ENCODE data around the gene GOLGA2. TPM values are rescaled to one million over a fixed set of nuclear protein-coding genes. Genes with fewer than 3 reads are reported as not detected.

Gene GOLGA2
- total RNA-seq, 2 experiments from 2014 or later, result 28.2 to 58.2 TPM

DNA sequence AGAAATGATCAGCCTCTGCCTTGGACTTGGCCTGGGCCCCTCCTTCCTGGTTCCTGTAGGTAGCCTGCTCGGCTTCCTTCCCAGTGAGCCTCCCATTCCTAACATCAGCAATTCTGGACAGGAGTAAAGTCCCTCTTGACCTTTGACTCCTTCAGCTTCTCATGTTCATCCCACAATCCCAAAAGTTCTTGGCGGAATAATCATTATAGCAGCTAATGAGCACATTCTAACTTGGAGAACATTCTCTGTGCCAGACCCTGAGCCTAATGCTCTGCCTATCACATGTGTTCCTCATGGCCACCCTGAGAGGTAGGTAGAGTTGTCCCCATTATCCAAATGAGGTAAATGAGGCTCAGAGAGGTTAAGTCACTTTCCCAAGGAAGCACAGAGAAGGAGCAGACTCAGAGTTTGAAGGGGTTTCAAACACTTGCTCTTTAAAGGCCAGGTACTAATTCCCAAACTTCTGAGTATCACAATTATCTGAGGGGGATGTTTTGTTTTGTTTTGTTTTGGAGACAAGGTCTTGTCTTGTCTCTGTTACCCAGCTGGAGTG is 21.5 kb upstream of the GOLGA2 start:
- Histone ChIP-seq H3K4me1 (ENCODE audit: insufficient read depth, low read length, poor library complexity, severe bottlenecking) (peaks cover 8% of the 10 kb centered on the region), H3K36me3 (ENCODE audit: insufficient read depth, low read length) (no peaks in the 10 kb centered on the region), H3K79me2 (ENCODE audit: insufficient read depth, low read depth, low read length) (no peaks in the 10 kb centered on the region), H3K4me2 (ENCODE audit: low read length) (no peak overlapping the region), H4K20me1 (ENCODE audit: insufficient read depth, low read length) (no peaks in the 10 kb centered on the region), H3K9me3 (ENCODE audit: low read length) (no peaks in the 10 kb centered on the region), H3K9me2 (ENCODE audit: insufficient read depth, low read length) (no peaks in the 10 kb centered on the region), H3K27ac (ENCODE audit: low read depth, low read length, poor library complexity, severe bottlenecking) (no peak overlapping the region), H2AFZ (ENCODE audit: low read length) (no peak overlapping the region), H3K4me3 (ENCODE audit: low read depth, low read length, poor library complexity, severe bottlenecking) (no peak overlapping the region)
- TF ChIP-seq CTCF (conservative IDR thresholded peaks at IDR 0.05; ENCODE audit: low read length), result no peak
- no peak for TF ChIP-seq EZH2phosphoT487 (IDR thresholded peaks at IDR 0.05; ENCODE audit: borderline replicate concordance, low read depth, low read length)
- intact Hi-C loops (cut with micrococcal nuclease; ENCODE audit: unreplicated experiment), result no loop called here
- BruUV-seq (replicated peaks), result no TSS peak
- POLR2A ChIA-PET, result no interaction called here
- CTCF ChIA-PET (ENCODE audit: unreplicated experiment), result no interaction called here
- no peak for DNase-seq (ENCODE audit: low spot score)

DNA sequence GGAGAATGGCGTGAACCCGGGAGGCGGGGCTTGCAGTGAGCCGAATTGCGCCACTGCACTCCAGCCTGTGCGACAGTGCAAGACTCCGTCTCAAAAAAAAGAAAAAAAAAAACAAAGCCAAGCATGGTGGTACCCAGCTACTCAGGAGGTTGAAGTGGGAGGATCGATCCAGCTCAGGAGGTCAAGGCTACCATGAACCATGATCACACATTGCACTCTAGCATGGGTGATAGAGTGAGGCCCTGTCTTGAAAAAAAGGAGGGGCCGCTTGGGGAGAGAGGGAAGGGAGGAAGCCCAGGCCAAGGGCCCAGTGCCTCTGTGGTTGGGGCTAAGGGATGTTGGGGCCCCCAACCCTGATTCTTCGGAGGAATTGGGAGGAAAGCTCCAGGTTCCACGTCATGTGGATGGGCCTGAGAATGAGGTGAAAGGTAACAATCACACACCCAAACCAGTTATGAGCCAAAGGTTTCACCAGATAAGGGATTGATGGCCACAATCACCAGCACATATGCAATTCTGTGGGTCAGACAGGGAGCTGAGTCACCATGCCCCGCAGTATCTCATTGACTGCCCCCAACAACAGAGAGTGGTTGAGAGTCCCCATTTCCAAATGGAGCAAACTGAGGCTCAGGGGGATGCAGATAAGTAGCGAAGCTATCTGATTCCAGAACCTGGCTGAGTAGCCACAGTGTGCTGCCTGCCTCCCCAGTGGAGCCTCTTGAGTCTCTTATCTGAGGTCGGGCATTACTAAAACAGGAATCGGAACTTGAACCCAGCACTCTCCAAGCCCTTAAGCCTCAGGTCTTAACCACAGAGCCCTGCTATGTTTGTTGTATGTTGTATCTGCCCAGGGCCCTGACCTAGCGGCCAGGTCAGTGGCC is 20.8 kb upstream of the GOLGA2 start:
- no peak overlapping the region for H3K27ac ChIP-seq (ENCODE audit: low read depth, low read length, poor library complexity, severe bottlenecking)
- POLR2A ChIA-PET, result no interaction called here
- H3K4me2 ChIP-seq (ENCODE audit: low read length), result no peak overlapping the region
- H3K4me1 ChIP-seq (ENCODE audit: insufficient read depth, low read length, poor library complexity, severe bottlenecking), result peaks cover 8% of the 10 kb centered on the region
- no peak for DNase-seq (ENCODE audit: low spot score)
- H3K4me3 ChIP-seq (ENCODE audit: low read depth, low read length, poor library complexity, severe bottlenecking), result no peak overlapping the region
- H4K20me1 ChIP-seq (ENCODE audit: insufficient read depth, low read length), result no peaks in the 10 kb centered on the region
- H3K36me3 ChIP-seq (ENCODE audit: insufficient read depth, low read length), result no peaks in the 10 kb centered on the region
- CTCF ChIA-PET (ENCODE audit: unreplicated experiment), result no interaction called here
- H3K9me3 ChIP-seq (ENCODE audit: low read length), result no peaks in the 10 kb centered on the region
- TF ChIP-seq EZH2phosphoT487 (IDR thresholded peaks at IDR 0.05; ENCODE audit: borderline replicate concordance, low read depth, low read length) (no peak), CTCF (conservative IDR thresholded peaks at IDR 0.05; ENCODE audit: low read length) (no peak)
- no TSS peak for BruUV-seq (replicated peaks)
- no peaks in the 10 kb centered on the region for H3K9me2 ChIP-seq (ENCODE audit: insufficient read depth, low read length)
- intact Hi-C loops (cut with micrococcal nuclease; ENCODE audit: unreplicated experiment), result no loop called here
- no peaks in the 10 kb centered on the region for H3K79me2 ChIP-seq (ENCODE audit: insufficient read depth, low read depth, low read length)
- H2AFZ ChIP-seq (ENCODE audit: low read length), result no peak overlapping the region

DNA sequence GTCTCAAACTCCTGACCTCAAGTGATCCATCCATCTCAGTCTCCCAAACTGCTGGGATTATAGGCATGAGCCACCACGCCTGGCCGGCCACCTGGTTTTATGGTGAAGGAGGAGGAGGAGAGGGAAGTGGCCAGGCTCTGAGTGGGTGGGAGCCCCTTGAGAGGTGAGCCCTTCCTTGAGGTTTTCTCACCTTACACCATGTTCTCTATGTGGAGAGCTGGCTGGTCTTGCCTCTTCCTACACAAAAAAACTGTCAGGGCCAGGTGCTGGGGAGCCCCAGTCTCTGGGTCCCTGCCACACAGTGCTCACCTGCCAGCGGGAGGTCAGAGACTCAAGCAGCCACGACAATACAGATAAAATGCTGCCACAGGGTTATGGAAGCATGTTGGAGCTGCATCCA is 18.3 kb upstream of the GOLGA2 start:
- intact Hi-C loops (cut with micrococcal nuclease; ENCODE audit: unreplicated experiment), result loop anchor here (2.0 kb wide), 1 partner anchor 119 kb away; no protein-coding TSS in a partner anchor
- POLR2A ChIA-PET, result no interaction called here
- no peaks in the 10 kb centered on the region for H3K9me2 ChIP-seq (ENCODE audit: insufficient read depth, low read length)
- no peak overlapping the region for H2AFZ ChIP-seq (ENCODE audit: low read length)
- no TSS peak for BruUV-seq (replicated peaks)
- no peak overlapping the region for H3K4me3 ChIP-seq (ENCODE audit: low read depth, low read length, poor library complexity, severe bottlenecking)
- CTCF ChIA-PET (ENCODE audit: unreplicated experiment), result no interaction called here
- no peak overlapping the region for H3K4me2 ChIP-seq (ENCODE audit: low read length)
- no peaks in the 10 kb centered on the region for H3K36me3 ChIP-seq (ENCODE audit: insufficient read depth, low read length)
- no peaks in the 10 kb centered on the region for H3K79me2 ChIP-seq (ENCODE audit: insufficient read depth, low read depth, low read length)
- peaks cover 8% of the 10 kb centered on the region for H3K4me1 ChIP-seq (ENCODE audit: insufficient read depth, low read length, poor library complexity, severe bottlenecking)
- no peak overlapping the region for H3K27ac ChIP-seq (ENCODE audit: low read depth, low read length, poor library complexity, severe bottlenecking)
- H4K20me1 ChIP-seq (ENCODE audit: insufficient read depth, low read length), result no peaks in the 10 kb centered on the region
- no peak for TF ChIP-seq EZH2phosphoT487 (IDR thresholded peaks at IDR 0.05; ENCODE audit: borderline replicate concordance, low read depth, low read length)
- no peak for TF ChIP-seq CTCF (conservative IDR thresholded peaks at IDR 0.05; ENCODE audit: low read length)
- H3K9me3 ChIP-seq (ENCODE audit: low read length), result no peaks in the 10 kb centered on the region
- no peak for DNase-seq (ENCODE audit: low spot score)

Data from OCI-LY7 (cell line).